ENCODE data around the gene ICAM5.

ICAM5 gene

GRCh38 chr19:10251792-10252694, 37.7 kb upstream of the ICAM5 start, which contains the start of gene MRPL4:
TSS of gene MRPL4 (plus strand) at chr19:10252214. CDS start at chr19:10252254, 40 bp downstream.
- TF ChIP-seq, protein P1, sequence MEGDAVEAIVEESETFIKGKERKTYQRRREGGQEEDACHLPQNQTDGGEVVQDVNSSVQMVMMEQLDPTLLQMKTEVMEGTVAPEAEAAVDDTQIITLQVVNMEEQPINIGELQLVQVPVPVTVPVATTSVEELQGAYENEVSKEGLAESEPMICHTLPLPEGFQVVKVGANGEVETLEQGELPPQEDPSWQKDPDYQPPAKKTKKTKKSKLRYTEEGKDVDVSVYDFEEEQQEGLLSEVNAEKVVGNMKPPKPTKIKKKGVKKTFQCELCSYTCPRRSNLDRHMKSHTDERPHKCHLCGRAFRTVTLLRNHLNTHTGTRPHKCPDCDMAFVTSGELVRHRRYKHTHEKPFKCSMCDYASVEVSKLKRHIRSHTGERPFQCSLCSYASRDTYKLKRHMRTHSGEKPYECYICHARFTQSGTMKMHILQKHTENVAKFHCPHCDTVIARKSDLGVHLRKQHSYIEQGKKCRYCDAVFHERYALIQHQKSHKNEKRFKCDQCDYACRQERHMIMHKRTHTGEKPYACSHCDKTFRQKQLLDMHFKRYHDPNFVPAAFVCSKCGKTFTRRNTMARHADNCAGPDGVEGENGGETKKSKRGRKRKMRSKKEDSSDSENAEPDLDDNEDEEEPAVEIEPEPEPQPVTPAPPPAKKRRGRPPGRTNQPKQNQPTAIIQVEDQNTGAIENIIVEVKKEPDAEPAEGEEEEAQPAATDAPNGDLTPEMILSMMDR (IDR thresholded peaks at IDR 0.05; ENCODE audit: low read depth, low read length, missing control alignments) = no peak
- no peaks in the 10 kb centered on the region for H3K27me3 ChIP-seq (replicated peaks)
- H3K27ac ChIP-seq = peak within 1 kb of the TSS; percentile 77
- in situ Hi-C loops (cut with HindIII; ENCODE audit: low pct_ligation_motif_present, low sequenced_read_pairs) = no loop called here
- peak; percentile 99 for DNase-seq
- peaks cover 15% of the 10 kb centered on the region for H3K36me3 ChIP-seq (replicated peaks)
- peak within 1 kb of the TSS; percentile 98 for H3K4me3 ChIP-seq (ENCODE audit: low read depth, low read length)

- H3K27ac ChIP-seq = no peak overlapping the region
- TF ChIP-seq, protein P1 (IDR thresholded peaks at IDR 0.05; ENCODE audit: low read depth, low read length, missing control alignments) = no peak
- no peak for DNase-seq
- peak overlapping the region; percentile 98 for H3K4me3 ChIP-seq (ENCODE audit: low read depth, low read length)
- in situ Hi-C loops (cut with HindIII; ENCODE audit: low pct_ligation_motif_present, low sequenced_read_pairs) = no loop called here
- peaks cover 19% of the 10 kb centered on the region for H3K36me3 ChIP-seq (replicated peaks)
- no peaks in the 10 kb centered on the region for H3K27me3 ChIP-seq (replicated peaks)
These were observed 37.0 kb upstream of the ICAM5 start for GRCh38 chr19:10252707-10253106.

DNA sequence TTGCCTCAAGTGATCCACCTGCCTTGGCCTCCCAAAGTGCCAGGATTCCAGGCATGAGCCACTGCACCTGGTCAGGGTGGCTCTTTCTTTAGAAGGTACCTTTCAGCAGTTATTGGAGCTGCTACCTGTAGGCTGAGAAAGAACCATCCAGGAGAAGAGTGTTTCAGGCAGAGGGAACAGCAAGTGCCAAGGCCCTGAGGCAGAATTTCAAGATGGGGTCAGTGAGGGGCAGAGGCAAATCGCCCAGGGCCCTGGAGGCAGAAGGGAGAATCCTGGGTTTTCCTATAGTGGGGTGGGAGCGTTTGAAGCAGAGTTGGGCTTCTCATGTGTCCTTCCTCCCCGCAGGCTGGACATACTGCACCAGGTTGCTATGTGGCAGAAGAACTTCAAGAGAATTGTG, 35.5 kb upstream of the ICAM5 start:
- no peak overlapping the region for H3K27ac ChIP-seq
- TF ChIP-seq, protein P1 (IDR thresholded peaks at IDR 0.05; ENCODE audit: low read depth, low read length, missing control alignments) = no peak
- H3K36me3 ChIP-seq (replicated peaks) = peaks cover 29% of the 10 kb centered on the region
- in situ Hi-C loops (cut with HindIII; ENCODE audit: low pct_ligation_motif_present, low sequenced_read_pairs) = no loop called here
- no peak overlapping the region for H3K4me3 ChIP-seq (ENCODE audit: low read depth, low read length)
- H3K27me3 ChIP-seq (replicated peaks) = no peaks in the 10 kb centered on the region
- DNase-seq = no peak

GRCh38 chr19:10255358-10255757, 34.4 kb upstream of the ICAM5 start:
- in situ Hi-C loops (cut with HindIII; ENCODE audit: low pct_ligation_motif_present, low sequenced_read_pairs) = no loop called here
- H3K36me3 ChIP-seq (replicated peaks) = peaks cover 29% of the 10 kb centered on the region
- H3K27ac ChIP-seq = no peak overlapping the region
- DNase-seq = no peak
- H3K27me3 ChIP-seq (replicated peaks) = no peaks in the 10 kb centered on the region
- TF ChIP-seq, protein P1 (IDR thresholded peaks at IDR 0.05; ENCODE audit: low read depth, low read length, missing control alignments) = no peak
- H3K4me3 ChIP-seq (ENCODE audit: low read depth, low read length) = no peak overlapping the region

- TF ChIP-seq, protein P1 (IDR thresholded peaks at IDR 0.05; ENCODE audit: low read depth, low read length, missing control alignments) = no peak
- DNase-seq = no peak
- Histone ChIP-seq H3K27ac (no peak overlapping the region), H3K4me3 (ENCODE audit: low read depth, low read length) (no peak overlapping the region), H3K27me3 (replicated peaks) (no peaks in the 10 kb centered on the region), H3K36me3 (replicated peaks) (peaks cover 29% of the 10 kb centered on the region)
- in situ Hi-C loops (cut with HindIII; ENCODE audit: low pct_ligation_motif_present, low sequenced_read_pairs) = no loop called here
These were observed 33.2 kb upstream of the ICAM5 start for GRCh38 chr19:10256551-10256950.

Data from brain microvascular endothelial cell (primary cell).